Measurements from ENCODE around the gene RAG2. TPM values are rescaled to one million over a fixed set of nuclear protein-coding genes. Genes with fewer than 3 reads are reported as not detected.

Gene RAG2
- not detected in 5 replicates for total RNA-seq (2022; extraction: Qiagen RNA extraction)

GRCh38 chr11:36598051-36598450, at the start of gene RAG2:
Gene RAG2 (minus strand): TSS chr11:36598236. CDS start chr11:36594168, 4,068 bp downstream.

GRCh38 chr11:36594316-36594989, 3.6 kb downstream of the RAG2 start, which contains the start of gene IFTAP:
Gene IFTAP (plus strand): TSS chr11:36594502. CDS start chr11:36610104, 15,602 bp downstream.

GRCh38 chr11:36567694-36568093, 30.3 kb downstream of the RAG2 start, which contains the start of gene RAG1:
Gene RAG1 (plus strand): TSS chr11:36568007. CDS start chr11:36573305, 5,298 bp downstream.

Other genes starting within 250 kb of the RAG2 start
- gene TRAF6, start 88.0 kb downstream of the RAG2 start, total RNA-seq (2022; extraction: Qiagen RNA extraction): 6.6 to 8.0 TPM (median 7.4 TPM) in 5 replicates
- 0.10 to 0.71 TPM (median 0.39 TPM) in 5 replicates for gene RAG1, start 30.2 kb downstream of the RAG2 start, total RNA-seq (2022; extraction: Qiagen RNA extraction)
- gene IFTAP, start 3.7 kb downstream of the RAG2 start, total RNA-seq (2022; extraction: Qiagen RNA extraction): 14.9 to 16.7 TPM (median 16.3 TPM) in 5 replicates

All from A549 treated with AZD2906 at 1 μM for 4 hours (cell line).